Thyroid gland (tissue), 4 donors: Measurements from ENCODE around the gene LSP1.

Experiments used
- CTCF ChIP-seq, 6 experiments: fragments of 200-600 bp in 3 of 6; fragments of 450-650 bp in 3 of 6; sonication (generic) in 3 of 6; IDR thresholded peaks; one replicate each; pipeline ENCODE4 v1.5.1; 2016 to 2019; ENCODE audit warnings: antibody characterized with exemption in 6 of 6, mild to moderate bottlenecking in 2 of 6, inconsistent platforms in 1 of 6, moderate library complexity in 1 of 6
- POLR2A ChIP-seq, 2 donors: fragments of 450-650 bp; IDR thresholded peaks; one replicate each; pipeline ENCODE4 v1.6.1; 2017; ENCODE audit warnings: antibody characterized with exemption in 2 of 2, mild to moderate bottlenecking in 2 of 2, moderate library complexity in 1 of 2

GRCh38 chr11:1864831-1865665 is 12.2 kb downstream of the LSP1 start:
- TF ChIP-seq CTCF (IDR thresholded peaks at IDR 0.05), result no peak
- TF ChIP-seq POLR2A (IDR thresholded peaks at IDR 0.05), result no peak
